Keratinocyte (primary cell): ENCODE results near the gene NAA11. TPM values are rescaled to one million over a fixed set of nuclear protein-coding genes. Genes with fewer than 3 reads are reported as not detected.

Experiments
- DNase-seq: peaks from one replicate; pipeline ENCODE4 v3.0.0-alpha.2; 2011; ENCODE audit warnings: low read depth, missing footprints, low spot score
- FAIRE-seq: peaks from 2 replicates; lab custom pipeline; 2011; peaks lifted over from hg19 to GRCh38; lab: Jason Lieb, UNC
- H2AFZ ChIP-seq: 2 replicates; pipeline ENCODE4 v1.6.0; 2012; ENCODE audit warnings: low read length, control low read depth, inconsistent platforms; ENCODE audit not compliant: control insufficient read depth
- H3K27ac ChIP-seq: 2 replicates; pipeline ENCODE4 v1.5.1; 2011; ENCODE audit warnings: low read length; ENCODE audit not compliant: control insufficient read depth, insufficient read depth
- H3K27me3 ChIP-seq: 3 replicates; pipeline ENCODE4 v1.6.0; 2011; ENCODE audit warnings: low read length; ENCODE audit not compliant: control insufficient read depth, insufficient read depth; ENCODE audit errors: extremely low read depth
- H3K36me3 ChIP-seq, 2 experiments: 2 replicates in 1 of 2; 3 replicates in 1 of 2; pipeline ENCODE4 v1.5.1; 2011; ENCODE audit warnings: low read length in 2 of 2, mild to moderate bottlenecking in 1 of 2; ENCODE audit not compliant: control insufficient read depth in 2 of 2, insufficient read depth in 2 of 2; ENCODE audit errors: extremely low read depth in 1 of 2
- H3K4me1 ChIP-seq: 3 replicates; pipeline ENCODE4 v1.5.1; 2011; ENCODE audit warnings: low read length; ENCODE audit not compliant: control insufficient read depth, insufficient read depth; ENCODE audit errors: extremely low read depth
- H3K4me2 ChIP-seq: 3 replicates; pipeline ENCODE4 v1.6.0; 2011; ENCODE audit warnings: low read depth, low read length; ENCODE audit not compliant: control insufficient read depth, insufficient read depth; ENCODE audit errors: extremely low read depth
- H3K4me3 ChIP-seq, 3 experiments: fragments of 200-600 bp in 1 of 3; sonication (generic) in 1 of 3; 2 replicates in 2 of 3; 3 replicates in 1 of 3; pipeline ENCODE4 v1.5.1; 2011 to 2016; ENCODE audit warnings: low read length in 3 of 3, mild to moderate bottlenecking in 3 of 3, control low read depth in 2 of 3, inconsistent platforms in 1 of 3, low read depth in 1 of 3, mixed read lengths in 1 of 3, mixed run types in 1 of 3, moderate library complexity in 1 of 3; ENCODE audit not compliant: control insufficient read depth in 2 of 3, insufficient read depth in 2 of 3; ENCODE audit errors: extremely low read depth in 1 of 3
- H3K79me2 ChIP-seq: 2 replicates; pipeline ENCODE4 v1.6.0; 2012; ENCODE audit warnings: low read length; ENCODE audit not compliant: control insufficient read depth, insufficient read depth
- H3K9ac ChIP-seq: 3 replicates; pipeline ENCODE4 v1.6.0; 2011; ENCODE audit warnings: low read length; ENCODE audit not compliant: control insufficient read depth, insufficient read depth; ENCODE audit errors: extremely low read depth
- H3K9me1 ChIP-seq: 3 replicates; pipeline ENCODE4 v1.6.0; 2011; ENCODE audit warnings: low read length; ENCODE audit not compliant: control insufficient read depth, insufficient read depth; ENCODE audit errors: extremely low read depth
- H3K9me3 ChIP-seq: 2 replicates; pipeline ENCODE4 v1.5.1; 2012; ENCODE audit warnings: low read depth, low read length; ENCODE audit not compliant: control insufficient read depth
- H4K20me1 ChIP-seq: 3 replicates; pipeline ENCODE4 v1.6.0; 2011; ENCODE audit warnings: low read length; ENCODE audit not compliant: control insufficient read depth, insufficient read depth; ENCODE audit errors: extremely low read depth
- EZH2 ChIP-seq: IDR thresholded peaks from one replicate; pipeline ENCODE4 v1.6.1; 2012; ENCODE audit warnings: inconsistent platforms, mild to moderate bottlenecking, low read length, moderate library complexity
- dilution Hi-C: fragments of 300-500 bp; cut with MboI; formaldehyde crosslinking; loops from one replicate; pipeline ENCODE4 v1.7.0; 2020; ENCODE audit warnings: low sequenced_read_pairs; ENCODE audit not compliant: extremely low pct_ligation_motif_present
- polyA plus RNA-seq, 5 experiments: library from polyadenylated mRNA; depleted of rRNA in 3 of 5; stranded (reverse) in 3 of 5; stranded (forward) in 1 of 5; unstranded in 1 of 5; fragments of >200 nt; gene quantifications; 1 replicate in 1 of 5; 2 replicates in 3 of 5; 3 replicates in 1 of 5; pipeline versions ENCODE4 v1.2.1 to v1.2.3, GENCODE V29; 2011 to 2012; ENCODE audit warnings: missing spikeins in 2 of 5, low read depth in 1 of 5, low replicate concordance in 1 of 5
- TF ChIP-seq, protein P1 (sequence below), 3 experiments: IDR thresholded peaks in 1 of 3; conservative IDR thresholded peaks in 1 of 3; optimal IDR thresholded peaks in 1 of 3; 2 replicates in 2 of 3; 3 replicates in 1 of 3; pipeline versions ENCODE3 to v1.5.1; 2011; ENCODE audit warnings: low read length in 3 of 3, mild to moderate bottlenecking in 3 of 3, moderate library complexity in 2 of 3, control low read depth in 1 of 3, inconsistent platforms in 1 of 3; ENCODE audit not compliant: insufficient read depth in 2 of 3; ENCODE audit errors: extremely low read depth in 1 of 3

The NAA11 gene
- polyA plus RNA-seq, 1 donor (not counting 4 experiments of a cell fraction or from before 2014, with no cell fraction given), result not detected

DNA sequence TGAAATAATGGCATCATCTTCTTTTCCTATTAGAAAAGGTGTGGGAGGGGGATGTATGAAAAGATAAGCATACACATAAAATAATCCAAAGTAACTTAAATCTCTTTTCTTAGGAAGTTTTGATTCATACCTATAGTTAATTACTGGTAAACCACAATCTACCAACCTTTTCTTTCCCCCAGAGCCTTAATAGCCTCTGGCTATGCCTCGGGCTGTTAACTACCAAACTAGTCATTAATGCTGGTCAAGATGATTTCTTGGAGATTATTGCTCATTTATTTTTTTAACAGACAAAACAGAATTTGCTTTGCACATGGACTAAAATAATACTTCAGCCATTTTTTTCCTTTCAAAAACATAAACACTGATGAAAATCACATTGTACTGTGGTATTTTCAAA lies 16.9 kb downstream of the NAA11 start:
- H3K4me2 ChIP-seq, result no peak overlapping the region
- H3K27me3 ChIP-seq, result no peaks in the 10 kb centered on the region
- H3K79me2 ChIP-seq, result no peaks in the 10 kb centered on the region
- no peaks in the 10 kb centered on the region for H3K9me3 ChIP-seq
- no peaks in the 10 kb centered on the region for H4K20me1 ChIP-seq
- H3K9ac ChIP-seq, result no peak overlapping the region
- FAIRE-seq (no peak), DNase-seq (no peak)
- H3K9me1 ChIP-seq, result no peaks in the 10 kb centered on the region
- no peak overlapping the region for H2AFZ ChIP-seq
- H3K4me1 ChIP-seq, result no peaks in the 10 kb centered on the region
- H3K27ac ChIP-seq, result no peak overlapping the region
- TF ChIP-seq EZH2, result no peak
- TF ChIP-seq, protein P1, sequence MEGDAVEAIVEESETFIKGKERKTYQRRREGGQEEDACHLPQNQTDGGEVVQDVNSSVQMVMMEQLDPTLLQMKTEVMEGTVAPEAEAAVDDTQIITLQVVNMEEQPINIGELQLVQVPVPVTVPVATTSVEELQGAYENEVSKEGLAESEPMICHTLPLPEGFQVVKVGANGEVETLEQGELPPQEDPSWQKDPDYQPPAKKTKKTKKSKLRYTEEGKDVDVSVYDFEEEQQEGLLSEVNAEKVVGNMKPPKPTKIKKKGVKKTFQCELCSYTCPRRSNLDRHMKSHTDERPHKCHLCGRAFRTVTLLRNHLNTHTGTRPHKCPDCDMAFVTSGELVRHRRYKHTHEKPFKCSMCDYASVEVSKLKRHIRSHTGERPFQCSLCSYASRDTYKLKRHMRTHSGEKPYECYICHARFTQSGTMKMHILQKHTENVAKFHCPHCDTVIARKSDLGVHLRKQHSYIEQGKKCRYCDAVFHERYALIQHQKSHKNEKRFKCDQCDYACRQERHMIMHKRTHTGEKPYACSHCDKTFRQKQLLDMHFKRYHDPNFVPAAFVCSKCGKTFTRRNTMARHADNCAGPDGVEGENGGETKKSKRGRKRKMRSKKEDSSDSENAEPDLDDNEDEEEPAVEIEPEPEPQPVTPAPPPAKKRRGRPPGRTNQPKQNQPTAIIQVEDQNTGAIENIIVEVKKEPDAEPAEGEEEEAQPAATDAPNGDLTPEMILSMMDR (optimal IDR thresholded peaks at IDR 0.05 in 1 of 3, IDR thresholded peaks at IDR 0.05 in 1 of 3, conservative IDR thresholded peaks at IDR 0.05 in 1 of 3; ENCODE audit: extremely low read depth in 1 of 3, insufficient read depth in 2 of 3, low read length in 3 of 3), result no peak
- dilution Hi-C loops, result no loop called here
- no peaks in the 10 kb centered on the region for H3K36me3 ChIP-seq
- no peak overlapping the region for H3K4me3 ChIP-seq

- no peaks in the 10 kb centered on the region for H3K9me3 ChIP-seq
- H4K20me1 ChIP-seq, result no peaks in the 10 kb centered on the region
- TF ChIP-seq, protein P1 (optimal IDR thresholded peaks at IDR 0.05 in 1 of 3, IDR thresholded peaks at IDR 0.05 in 1 of 3, conservative IDR thresholded peaks at IDR 0.05 in 1 of 3; ENCODE audit: extremely low read depth in 1 of 3, insufficient read depth in 2 of 3, low read length in 3 of 3), result no peak
- no peak for TF ChIP-seq EZH2
- no peaks in the 10 kb centered on the region for H3K79me2 ChIP-seq
- no peaks in the 10 kb centered on the region for H3K36me3 ChIP-seq
- no peak overlapping the region for H2AFZ ChIP-seq
- H3K9me1 ChIP-seq, result no peaks in the 10 kb centered on the region
- no peaks in the 10 kb centered on the region for H3K4me1 ChIP-seq
- no peak overlapping the region for H3K27ac ChIP-seq
- no peak overlapping the region for H3K9ac ChIP-seq
- no peak overlapping the region for H3K4me2 ChIP-seq
- dilution Hi-C loops, result no loop called here
- no peaks in the 10 kb centered on the region for H3K27me3 ChIP-seq
- no peak overlapping the region for H3K4me3 ChIP-seq
- no peak for DNase-seq
- FAIRE-seq, result no peak
Observed at GRCh38 chr4:79308137-79308536, 17.7 kb downstream of the NAA11 start.
